Measurements from ENCODE around the gene ETV1. TPM values are rescaled to one million over a fixed set of nuclear protein-coding genes. Genes with fewer than 3 reads are reported as not detected.

ETV1 gene
- total and polyA plus RNA-seq, 2 experiments from 2014 or later: 5.9 to 8.4 TPM

DNA sequence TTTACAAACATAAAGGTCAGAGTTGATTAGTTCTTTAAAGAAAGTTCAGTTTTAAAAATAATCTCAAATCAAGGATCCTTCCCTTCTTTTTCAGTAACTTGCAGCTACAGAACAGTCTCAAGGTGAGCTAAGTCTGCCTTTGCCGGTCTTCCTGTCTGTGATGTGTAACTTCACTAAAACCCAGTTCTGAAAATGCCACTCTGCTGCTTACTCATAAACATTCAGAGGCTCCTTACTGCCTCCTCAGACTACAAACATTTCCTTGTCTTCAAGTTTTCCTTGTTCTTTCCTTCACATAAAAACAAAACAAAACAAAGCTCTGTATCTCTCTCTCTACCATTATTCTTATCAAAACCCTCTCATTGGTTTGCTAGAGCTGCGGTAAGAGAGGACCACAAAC, 128.7 kb downstream of the ETV1 start:
- DNase-seq (ENCODE audit: low spot score): no peak
- H3K36me3 ChIP-seq (replicated peaks; ENCODE audit: insufficient read depth, low read depth): no peaks in the 10 kb centered on the region
- 90% methylated on average over 2 of the region's 2 CpGs for whole genome bisulfite sequencing (ENCODE audit: low lambda C conversion rate, missing lambda C conversion rate)
- H3K4me1 ChIP-seq (ENCODE audit: insufficient read depth): no peaks in the 10 kb centered on the region
- H4K20me1 ChIP-seq (ENCODE audit: insufficient read depth, poor library complexity, severe bottlenecking): no peaks in the 10 kb centered on the region
- H3K27ac ChIP-seq: no peak overlapping the region
- H3K4me2 ChIP-seq: no peak overlapping the region
- H3K79me2 ChIP-seq: no peaks in the 10 kb centered on the region
- H3K4me3 ChIP-seq: no peak overlapping the region
- no peaks in the 10 kb centered on the region for H3K27me3 ChIP-seq
- no peak for TF ChIP-seq EZH2 (IDR thresholded peaks at IDR 0.05; ENCODE audit: borderline replicate concordance)
- no peak for TF ChIP-seq EZH2phosphoT487 (IDR thresholded peaks at IDR 0.05; ENCODE audit: low read depth, severe bottlenecking, unreplicated experiment)
- TF ChIP-seq, protein P1, sequence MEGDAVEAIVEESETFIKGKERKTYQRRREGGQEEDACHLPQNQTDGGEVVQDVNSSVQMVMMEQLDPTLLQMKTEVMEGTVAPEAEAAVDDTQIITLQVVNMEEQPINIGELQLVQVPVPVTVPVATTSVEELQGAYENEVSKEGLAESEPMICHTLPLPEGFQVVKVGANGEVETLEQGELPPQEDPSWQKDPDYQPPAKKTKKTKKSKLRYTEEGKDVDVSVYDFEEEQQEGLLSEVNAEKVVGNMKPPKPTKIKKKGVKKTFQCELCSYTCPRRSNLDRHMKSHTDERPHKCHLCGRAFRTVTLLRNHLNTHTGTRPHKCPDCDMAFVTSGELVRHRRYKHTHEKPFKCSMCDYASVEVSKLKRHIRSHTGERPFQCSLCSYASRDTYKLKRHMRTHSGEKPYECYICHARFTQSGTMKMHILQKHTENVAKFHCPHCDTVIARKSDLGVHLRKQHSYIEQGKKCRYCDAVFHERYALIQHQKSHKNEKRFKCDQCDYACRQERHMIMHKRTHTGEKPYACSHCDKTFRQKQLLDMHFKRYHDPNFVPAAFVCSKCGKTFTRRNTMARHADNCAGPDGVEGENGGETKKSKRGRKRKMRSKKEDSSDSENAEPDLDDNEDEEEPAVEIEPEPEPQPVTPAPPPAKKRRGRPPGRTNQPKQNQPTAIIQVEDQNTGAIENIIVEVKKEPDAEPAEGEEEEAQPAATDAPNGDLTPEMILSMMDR (IDR thresholded peaks at IDR 0.05; ENCODE audit: poor library complexity): no peak
- H3K9me2 ChIP-seq (replicated peaks; ENCODE audit: insufficient read depth): no peaks in the 10 kb centered on the region
- H3K9me3 ChIP-seq (ENCODE audit: low read depth): no peaks in the 10 kb centered on the region
- H2AFZ ChIP-seq: no peak overlapping the region

DNA sequence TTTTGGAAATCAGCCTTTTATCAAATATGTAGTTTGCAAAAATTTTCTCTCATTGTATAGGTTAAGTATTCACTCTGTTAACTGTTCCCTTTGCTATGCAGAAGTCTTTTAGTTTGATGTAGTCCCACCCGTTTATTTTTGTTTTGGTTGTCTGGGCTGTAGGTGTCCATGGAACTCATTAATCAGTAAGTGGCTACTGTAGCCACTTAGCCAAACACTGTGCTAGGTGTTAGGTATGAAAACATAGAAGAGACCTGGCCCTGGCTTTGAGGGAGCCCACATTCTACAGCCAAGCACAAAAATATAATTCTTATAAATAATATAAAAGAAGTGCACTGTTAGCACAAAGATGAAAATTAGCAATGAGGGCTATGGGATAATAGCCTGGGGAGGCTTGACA, 133.5 kb downstream of the ETV1 start:
- H3K9me2 ChIP-seq (replicated peaks; ENCODE audit: insufficient read depth): no peaks in the 10 kb centered on the region
- H3K9me3 ChIP-seq (ENCODE audit: low read depth): no peaks in the 10 kb centered on the region
- H3K27me3 ChIP-seq: no peaks in the 10 kb centered on the region
- H3K36me3 ChIP-seq (replicated peaks; ENCODE audit: insufficient read depth, low read depth): no peaks in the 10 kb centered on the region
- no peak overlapping the region for H3K27ac ChIP-seq
- H3K4me1 ChIP-seq (ENCODE audit: insufficient read depth): no peaks in the 10 kb centered on the region
- no peak overlapping the region for H3K4me2 ChIP-seq
- no peaks in the 10 kb centered on the region for H3K79me2 ChIP-seq
- TF ChIP-seq, protein P1 (IDR thresholded peaks at IDR 0.05; ENCODE audit: poor library complexity): no peak
- TF ChIP-seq EZH2 (IDR thresholded peaks at IDR 0.05; ENCODE audit: borderline replicate concordance): no peak
- TF ChIP-seq EZH2phosphoT487 (IDR thresholded peaks at IDR 0.05; ENCODE audit: low read depth, severe bottlenecking, unreplicated experiment): no peak
- H2AFZ ChIP-seq: no peak overlapping the region
- no peak for DNase-seq (ENCODE audit: low spot score)
- no peak overlapping the region for H3K4me3 ChIP-seq
- H4K20me1 ChIP-seq (ENCODE audit: insufficient read depth, poor library complexity, severe bottlenecking): no peaks in the 10 kb centered on the region
- 74% methylated on average over 1 of the region's 1 CpG for WGBS (ENCODE audit: low lambda C conversion rate, missing lambda C conversion rate)

DNA sequence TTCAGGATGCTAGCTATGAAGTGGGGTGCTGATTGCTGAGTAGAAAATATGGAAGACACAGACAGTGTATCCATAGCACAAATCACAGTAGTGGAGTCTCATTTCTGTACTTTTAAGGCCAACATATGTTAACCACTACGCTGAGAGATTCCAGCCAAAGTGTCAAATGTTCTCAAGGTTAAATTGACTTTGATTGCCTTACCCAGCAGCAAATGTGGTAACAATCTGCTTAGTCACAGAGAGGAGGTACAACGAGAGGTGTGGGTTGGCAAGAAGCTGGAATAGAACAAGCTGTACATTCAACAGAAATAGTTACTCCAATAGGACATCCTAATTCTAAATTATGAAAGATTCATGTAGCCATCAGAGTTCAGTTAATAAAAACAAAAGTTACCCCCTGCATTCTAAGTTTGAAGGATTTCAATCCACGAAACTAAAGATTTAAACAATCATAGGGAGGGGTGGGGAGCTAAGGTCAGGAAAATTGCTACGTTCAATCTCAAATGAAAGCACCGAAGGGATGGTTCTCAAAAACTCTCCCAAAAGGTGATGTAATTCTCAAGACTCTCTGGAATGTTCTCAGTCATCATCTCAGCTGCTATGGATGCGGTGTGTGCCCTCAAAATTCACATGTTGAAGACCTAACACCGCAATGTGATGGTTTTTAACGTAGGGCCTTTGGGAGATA, 137.0 kb downstream of the ETV1 start:
- no peak for DNase-seq (ENCODE audit: low spot score)
- no peak overlapping the region for H3K27ac ChIP-seq
- H3K9me2 ChIP-seq (replicated peaks; ENCODE audit: insufficient read depth): no peaks in the 10 kb centered on the region
- no peak overlapping the region for H2AFZ ChIP-seq
- WGBS (ENCODE audit: low lambda C conversion rate, missing lambda C conversion rate): 89% methylated on average over 8 of the region's 8 CpGs
- no peaks in the 10 kb centered on the region for H3K79me2 ChIP-seq
- TF ChIP-seq, protein P1 (IDR thresholded peaks at IDR 0.05; ENCODE audit: poor library complexity): no peak
- no peak for TF ChIP-seq EZH2 (IDR thresholded peaks at IDR 0.05; ENCODE audit: borderline replicate concordance)
- TF ChIP-seq EZH2phosphoT487 (IDR thresholded peaks at IDR 0.05; ENCODE audit: low read depth, severe bottlenecking, unreplicated experiment): no peak
- H3K27me3 ChIP-seq: no peaks in the 10 kb centered on the region
- H4K20me1 ChIP-seq (ENCODE audit: insufficient read depth, poor library complexity, severe bottlenecking): no peaks in the 10 kb centered on the region
- H3K4me3 ChIP-seq: no peak overlapping the region
- H3K36me3 ChIP-seq (replicated peaks; ENCODE audit: insufficient read depth, low read depth): no peaks in the 10 kb centered on the region
- H3K4me1 ChIP-seq (ENCODE audit: insufficient read depth): no peaks in the 10 kb centered on the region
- no peaks in the 10 kb centered on the region for H3K9me3 ChIP-seq (ENCODE audit: low read depth)
- H3K4me2 ChIP-seq: no peak overlapping the region

All from hepatocyte (in vitro differentiated cells).